ENCODE measurements around the gene B3GNT3. TPM values are rescaled to one million over a fixed set of nuclear protein-coding genes. Genes with fewer than 3 reads are reported as not detected.
A peak's percentile ranks its signal among the peaks of the same experiment; 100 is the strongest.

Gene B3GNT3
- total RNA-seq, 4 donors from 2014 or later, result 0.33 to 0.84 (median 0.62) TPM

DNA sequence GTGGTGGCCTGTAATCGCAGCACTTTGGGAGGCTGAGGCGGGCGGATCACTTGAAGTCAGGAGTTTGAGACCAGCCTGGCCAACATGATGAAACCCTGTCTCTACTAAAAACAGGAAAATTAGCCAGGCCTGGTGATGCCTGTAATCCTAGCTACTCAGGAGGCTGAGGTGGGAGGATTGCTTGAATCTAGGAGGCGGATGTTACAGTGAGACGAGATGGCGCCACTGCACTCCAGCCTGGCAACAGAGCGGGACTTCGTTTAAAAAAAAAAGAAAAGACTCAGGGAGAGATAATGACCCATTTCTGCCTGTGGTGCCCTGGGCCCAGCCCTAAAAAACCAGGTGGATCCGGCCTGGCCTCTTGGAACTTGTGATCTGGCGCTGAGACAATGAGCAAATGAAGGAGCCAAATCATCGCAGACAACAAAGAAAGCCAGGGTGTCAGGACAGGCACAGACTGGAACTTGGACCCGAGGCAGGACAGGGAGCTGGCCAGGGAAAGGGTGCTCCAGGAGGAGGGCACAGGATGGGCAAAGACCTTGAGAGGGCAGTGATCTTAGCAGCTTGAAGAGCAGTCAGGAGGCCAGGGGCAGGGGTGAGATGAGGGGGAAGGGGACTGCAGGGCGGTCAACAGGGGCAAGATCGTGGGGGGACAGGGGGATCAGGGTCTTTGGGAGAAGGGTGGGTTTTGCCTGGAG is 53.8 kb downstream of the B3GNT3 start:
- peaks cover 9 to 23% (median 11%) of the 10 kb centered on the region in 4 donors for H3K4me1 ChIP-seq
- no peaks in the 10 kb centered on the region for H3K36me3 ChIP-seq
- H3K27me3 ChIP-seq, result peaks cover 0 to 53% (median 10%) of the 10 kb centered on the region in 4 donors
- H3K4me3 ChIP-seq, result no peak overlapping the region
- no peaks in the 10 kb centered on the region for H3K9me3 ChIP-seq
- H3K27ac ChIP-seq (replicated peaks in 1 of 4), result peak overlapping the region in 3 of 4 donors; percentile 71 to 82 (median 74)
- no peak for DNase-seq (ENCODE audit: extremely low spot score)
- intact Hi-C loops (cut with DNase I), result no loop called here
- 84% methylated on average over 14 of the region's 14 CpGs for WGBS
- TF ChIP-seq, protein P1, sequence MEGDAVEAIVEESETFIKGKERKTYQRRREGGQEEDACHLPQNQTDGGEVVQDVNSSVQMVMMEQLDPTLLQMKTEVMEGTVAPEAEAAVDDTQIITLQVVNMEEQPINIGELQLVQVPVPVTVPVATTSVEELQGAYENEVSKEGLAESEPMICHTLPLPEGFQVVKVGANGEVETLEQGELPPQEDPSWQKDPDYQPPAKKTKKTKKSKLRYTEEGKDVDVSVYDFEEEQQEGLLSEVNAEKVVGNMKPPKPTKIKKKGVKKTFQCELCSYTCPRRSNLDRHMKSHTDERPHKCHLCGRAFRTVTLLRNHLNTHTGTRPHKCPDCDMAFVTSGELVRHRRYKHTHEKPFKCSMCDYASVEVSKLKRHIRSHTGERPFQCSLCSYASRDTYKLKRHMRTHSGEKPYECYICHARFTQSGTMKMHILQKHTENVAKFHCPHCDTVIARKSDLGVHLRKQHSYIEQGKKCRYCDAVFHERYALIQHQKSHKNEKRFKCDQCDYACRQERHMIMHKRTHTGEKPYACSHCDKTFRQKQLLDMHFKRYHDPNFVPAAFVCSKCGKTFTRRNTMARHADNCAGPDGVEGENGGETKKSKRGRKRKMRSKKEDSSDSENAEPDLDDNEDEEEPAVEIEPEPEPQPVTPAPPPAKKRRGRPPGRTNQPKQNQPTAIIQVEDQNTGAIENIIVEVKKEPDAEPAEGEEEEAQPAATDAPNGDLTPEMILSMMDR (IDR thresholded peaks at IDR 0.05), result no peak

DNA sequence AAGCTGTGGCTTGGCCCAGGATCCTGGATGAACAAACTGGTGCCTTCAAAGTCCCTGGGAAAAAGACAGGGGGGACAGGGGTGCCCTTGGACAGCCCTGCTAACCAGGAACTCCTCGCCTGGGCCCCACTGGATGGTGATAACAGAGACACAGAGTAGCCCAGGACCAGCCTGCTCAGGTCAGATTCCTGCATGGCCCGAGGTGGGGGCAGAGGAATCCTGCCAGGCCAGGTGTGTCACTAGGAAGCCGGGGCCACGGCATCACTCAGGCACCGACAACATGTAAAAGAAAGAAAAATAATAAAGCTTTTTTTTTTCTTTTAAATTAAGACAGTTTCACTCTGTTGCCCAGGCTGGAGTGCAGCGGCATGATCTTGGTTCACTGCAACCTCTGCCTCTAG is 59.1 kb downstream of the B3GNT3 start:
- intact Hi-C loops (cut with DNase I), result loop anchor here (10.0 kb wide), 1 partner anchor 149 kb away; no protein-coding TSS in a partner anchor
- no peak overlapping the region for H3K27ac ChIP-seq (replicated peaks in 1 of 4)
- no peaks in the 10 kb centered on the region for H3K9me3 ChIP-seq
- TF ChIP-seq EP300 (IDR thresholded peaks at IDR 0.05), result no peak
- TF ChIP-seq POLR2A (IDR thresholded peaks at IDR 0.05; ENCODE audit: low read depth), result no peak
- TF ChIP-seq, protein P1 (IDR thresholded peaks at IDR 0.05), result no peak
- no peak for TF ChIP-seq POLR2AphosphoS5 (IDR thresholded peaks at IDR 0.05)
- no peaks in the 10 kb centered on the region for H3K36me3 ChIP-seq
- 88% methylated on average over 6 of the region's 6 CpGs for WGBS
- H3K27me3 ChIP-seq, result peaks cover 0 to 12% (median 0%) of the 10 kb centered on the region in 4 donors
- DNase-seq (ENCODE audit: extremely low spot score), result no peak
- no peak overlapping the region for H3K4me3 ChIP-seq
- peaks cover under 1 to 8% (median 3%) of the 10 kb centered on the region in 4 donors for H3K4me1 ChIP-seq

DNA sequence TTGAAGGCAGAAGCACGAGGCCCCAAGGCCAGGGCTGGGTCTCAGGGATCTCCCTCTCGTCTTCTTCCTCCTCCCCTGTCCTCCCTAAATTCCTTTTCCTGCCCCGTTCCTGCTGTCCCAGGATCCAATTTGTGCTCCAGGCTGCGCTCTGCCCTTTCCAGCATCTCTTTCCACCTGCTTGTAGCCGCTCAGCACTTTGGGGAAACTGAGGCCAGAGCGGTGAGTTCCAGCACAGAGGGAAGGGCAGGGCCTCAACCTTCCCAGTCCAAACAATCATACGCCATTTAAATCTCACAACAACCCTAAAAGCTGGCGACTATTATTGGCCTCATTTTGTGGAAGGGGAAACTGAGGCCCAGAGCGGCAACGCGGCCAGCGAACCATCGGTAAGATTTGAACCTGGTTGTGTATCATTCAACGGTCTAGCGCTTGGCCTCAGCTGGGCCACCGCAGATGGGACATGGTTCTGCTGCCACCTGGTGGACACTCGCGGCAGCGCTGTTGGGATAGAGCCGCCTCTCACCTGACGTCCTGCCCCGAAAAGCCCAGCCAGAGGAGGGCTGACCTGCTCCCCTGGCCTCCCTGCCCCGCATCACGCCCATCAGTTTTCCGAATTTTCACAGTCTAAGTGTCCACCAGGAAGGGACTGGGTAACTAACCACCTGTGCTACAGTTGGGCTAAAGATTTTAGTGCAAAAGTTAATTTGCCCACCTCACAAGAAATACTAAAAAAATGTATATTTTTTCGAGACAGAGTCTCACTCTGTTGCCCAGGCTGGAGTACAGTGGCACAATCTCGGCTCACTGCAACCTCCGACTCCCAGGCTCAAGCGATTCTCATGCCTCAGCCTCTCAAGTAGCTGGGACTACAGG is 60.6 kb downstream of the B3GNT3 start:
- Histone ChIP-seq H3K4me3 (no peak overlapping the region), H3K27ac (replicated peaks in 1 of 4) (no peak overlapping the region), H3K9me3 (no peaks in the 10 kb centered on the region), H3K36me3 (no peaks in the 10 kb centered on the region), H3K4me1 (peaks cover 5 to 16% (median 10%) of the 10 kb centered on the region in 4 donors), H3K27me3 (peaks cover 0 to 5% (median 0%) of the 10 kb centered on the region in 4 donors)
- DNase-seq (ENCODE audit: extremely low spot score), result peak; percentile 95
- intact Hi-C loops (cut with DNase I), result loop anchor here (10.0 kb wide), 1 partner anchor 151 kb away; no protein-coding TSS in a partner anchor
- TF ChIP-seq POLR2AphosphoS5 (IDR thresholded peaks at IDR 0.05) (peak in 1 of 2 donors; percentile 67), EP300 (IDR thresholded peaks at IDR 0.05) (no peak)
- TF ChIP-seq, protein P1 (IDR thresholded peaks at IDR 0.05), result peak; percentile 92 to 100 (median 96)
- 23% methylated on average over 21 of the region's 29 CpGs for WGBS

DNA sequence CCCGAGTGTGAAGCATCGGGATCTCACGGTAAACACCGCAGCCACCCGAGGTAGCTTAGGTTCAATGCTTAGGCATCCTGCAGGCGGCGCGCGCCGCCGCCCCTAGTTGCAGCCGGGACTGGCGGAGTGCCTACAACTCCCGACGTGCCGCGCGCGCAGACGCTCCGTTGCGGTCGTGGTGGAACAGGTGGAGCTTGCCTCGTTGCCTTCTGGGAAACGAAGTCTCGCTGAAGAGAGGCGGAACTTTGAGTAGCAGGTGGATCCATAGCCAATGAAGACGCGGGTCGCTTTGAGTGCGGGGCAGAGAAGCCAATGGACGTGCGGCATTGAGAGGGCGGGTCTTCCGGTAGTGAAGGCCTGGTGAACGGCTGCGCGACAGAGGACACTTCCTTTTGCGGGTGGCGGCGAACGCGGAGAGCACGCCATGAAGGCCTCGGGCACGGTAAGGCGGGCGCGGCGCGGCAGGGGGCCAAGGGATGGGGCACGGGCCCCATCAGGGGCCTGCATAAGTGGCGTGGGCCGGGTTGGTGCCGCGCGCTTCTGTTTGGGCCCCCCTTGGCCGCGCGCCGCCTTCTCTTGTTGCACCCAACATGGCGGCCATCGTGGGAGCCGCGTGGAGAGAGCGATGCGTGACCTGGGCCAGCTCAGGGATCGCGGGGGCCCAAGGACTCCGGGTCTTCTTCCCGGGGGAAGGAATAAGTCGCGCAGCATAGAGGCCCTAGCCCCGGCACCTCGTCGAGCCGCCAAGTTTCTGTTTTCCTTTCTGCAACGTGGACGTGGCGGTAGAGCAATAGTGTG is 64.8 kb downstream of the B3GNT3 start, which contains the start of gene RPL18A:
RPL18A (plus strand) TSS at position 378 of the 798 bp plus-strand sequence; CDS start at position 425, 47 bp downstream.
- no peaks in the 10 kb centered on the region for H3K9me3 ChIP-seq
- peak; percentile 100 for DNase-seq (ENCODE audit: extremely low spot score)
- peak within 1 kb of the TSS; percentile 77 to 99 (median 86) for H3K4me3 ChIP-seq
- TF ChIP-seq, protein P1 (IDR thresholded peaks at IDR 0.05), result peak; percentile 86 to 95 (median 87)
- TF ChIP-seq POLR2A (IDR thresholded peaks at IDR 0.05; ENCODE audit: low read depth) (peak; percentile 99), POLR2AphosphoS5 (IDR thresholded peaks at IDR 0.05) (peak; percentile 97 to 99), EP300 (IDR thresholded peaks at IDR 0.05) (no peak)
- intact Hi-C loops (cut with DNase I), result loop anchor here (2.0 to 10.0 kb wide), 3 partner anchors 73 to 155 kb away; partner anchors contain the start of gene CCDC124
- H3K4me1 ChIP-seq, result peaks cover 19 to 39% (median 30%) of the 10 kb centered on the region in 4 donors
- peaks cover 31 to 39% (median 36%) of the 10 kb centered on the region in 4 donors for H3K36me3 ChIP-seq
- H3K27me3 ChIP-seq, result no peaks in the 10 kb centered on the region
- peak within 1 kb of the TSS; percentile 85 to 95 (median 90) for H3K27ac ChIP-seq (replicated peaks in 1 of 4)
- under 1% methylated on average over 76 of the region's 80 CpGs for WGBS

Measured in esophagus muscularis mucosa (tissue), 4 donors.